MCF 10A (cell line): ENCODE data around the gene RRP7A. TPM values are rescaled to one million over a fixed set of nuclear protein-coding genes. Genes with fewer than 3 reads are reported as not detected.

ENCODE experiments used
- BruUV-seq: library from RNA; stranded (reverse); fragments of 400-500 nt; replicated peaks from 2 replicates; lab custom pipeline; 2021; lab: Mats Ljungman, UMichigan
- CTCF ChIA-PET: fragments of 300-600 bp; sonication (Branson Sonifier 250); formaldehyde crosslinking; extraction: SDS; loops from one replicate; lab custom pipeline; 2021; ENCODE audit warnings: antibody characterized with exemption, inconsistent platforms; lab: Yijun Ruan, JAX
- POLR2A ChIA-PET: fragments of 300-600, 350-650 bp; sonication (Branson Sonifier 250); formaldehyde crosslinking; extraction: SDS; loops from one replicate; lab custom pipeline; 2020; ENCODE audit warnings: antibody characterized with exemption, inconsistent platforms; lab: Yijun Ruan, JAX
- DNase-seq: peaks from one replicate; pipeline ENCODE4 v3.0.0-alpha.2; 2018; ENCODE audit not compliant: unreplicated experiment
- H3K27ac Mint-ChIP-seq: one replicate; pipeline ENCODE4 v1.8.0; 2022; ENCODE audit warnings: mild to moderate bottlenecking, low read depth, mixed read lengths; ENCODE audit not compliant: unreplicated experiment
- H3K27me3 Mint-ChIP-seq: one replicate; pipeline ENCODE4 v1.8.0; 2022; ENCODE audit warnings: mixed read lengths; ENCODE audit not compliant: insufficient read depth, unreplicated experiment
- H3K36me3 Mint-ChIP-seq: one replicate; pipeline ENCODE4 v1.8.0; 2022; ENCODE audit warnings: mild to moderate bottlenecking, moderate library complexity, mixed read lengths; ENCODE audit not compliant: insufficient read depth, unreplicated experiment
- H3K4me1 Mint-ChIP-seq: one replicate; pipeline ENCODE4 v1.8.0; 2022; ENCODE audit warnings: mixed read lengths; ENCODE audit not compliant: insufficient read depth, unreplicated experiment
- H3K4me3 Mint-ChIP-seq: one replicate; pipeline ENCODE4 v1.8.0; 2022; ENCODE audit warnings: mild to moderate bottlenecking, moderate library complexity, mixed read lengths; ENCODE audit not compliant: unreplicated experiment
- H3K9me3 Mint-ChIP-seq: one replicate; pipeline ENCODE4 v1.8.0; 2022; ENCODE audit warnings: mixed read lengths; ENCODE audit not compliant: unreplicated experiment
- intact Hi-C: fragments of 100-400 bp; cut with micrococcal nuclease; formaldehyde crosslinking; loops from 2 replicates; pipeline ENCODE4 v1.14.1; 2022
- total RNA-seq: library from RNA; stranded (reverse); gene quantifications from 2 replicates; pipeline ENCODE4 v1.2.3, GENCODE V29; 2022
- TF ChIP-seq, protein P1 (sequence below): fragments of 200-600 bp; IDR thresholded peaks from one replicate; pipeline ENCODE4 v1.8.0; 2022; ENCODE audit warnings: antibody characterized with exemption, mild to moderate bottlenecking; ENCODE audit not compliant: unreplicated experiment

RRP7A gene
- total RNA-seq, 1 experiment from 2014 or later = 59.4 TPM

DNA sequence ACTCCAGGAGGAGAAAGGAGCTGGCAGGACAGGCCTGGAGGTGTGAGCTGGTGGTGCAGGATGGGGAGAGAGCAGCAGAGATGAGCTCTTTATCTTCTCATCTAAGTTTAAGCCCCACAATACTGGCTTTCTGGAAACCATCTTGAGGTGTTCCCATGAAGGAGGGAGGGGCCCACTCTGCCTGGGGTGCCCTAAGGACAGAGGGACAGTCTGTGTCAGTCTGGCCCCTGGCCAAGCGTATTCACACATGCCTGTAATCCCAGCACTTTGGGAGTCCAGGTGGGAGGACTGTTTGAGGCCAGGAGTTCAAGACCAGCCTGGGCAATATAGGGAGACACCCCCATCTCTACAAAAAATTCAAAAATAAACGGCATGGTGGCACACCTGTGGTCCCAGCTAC lies 43.1 kb upstream of the RRP7A start:
- Mint-ChIP-seq H3K27ac (no peak overlapping the region), H3K4me1 (no peaks in the 10 kb centered on the region), H3K9me3 (no peaks in the 10 kb centered on the region), H3K27me3 (no peaks in the 10 kb centered on the region), H3K36me3 (peaks cover 6% of the 10 kb centered on the region), H3K4me3 (no peak overlapping the region)
- BruUV-seq = no TSS peak
- TF ChIP-seq, protein P1, sequence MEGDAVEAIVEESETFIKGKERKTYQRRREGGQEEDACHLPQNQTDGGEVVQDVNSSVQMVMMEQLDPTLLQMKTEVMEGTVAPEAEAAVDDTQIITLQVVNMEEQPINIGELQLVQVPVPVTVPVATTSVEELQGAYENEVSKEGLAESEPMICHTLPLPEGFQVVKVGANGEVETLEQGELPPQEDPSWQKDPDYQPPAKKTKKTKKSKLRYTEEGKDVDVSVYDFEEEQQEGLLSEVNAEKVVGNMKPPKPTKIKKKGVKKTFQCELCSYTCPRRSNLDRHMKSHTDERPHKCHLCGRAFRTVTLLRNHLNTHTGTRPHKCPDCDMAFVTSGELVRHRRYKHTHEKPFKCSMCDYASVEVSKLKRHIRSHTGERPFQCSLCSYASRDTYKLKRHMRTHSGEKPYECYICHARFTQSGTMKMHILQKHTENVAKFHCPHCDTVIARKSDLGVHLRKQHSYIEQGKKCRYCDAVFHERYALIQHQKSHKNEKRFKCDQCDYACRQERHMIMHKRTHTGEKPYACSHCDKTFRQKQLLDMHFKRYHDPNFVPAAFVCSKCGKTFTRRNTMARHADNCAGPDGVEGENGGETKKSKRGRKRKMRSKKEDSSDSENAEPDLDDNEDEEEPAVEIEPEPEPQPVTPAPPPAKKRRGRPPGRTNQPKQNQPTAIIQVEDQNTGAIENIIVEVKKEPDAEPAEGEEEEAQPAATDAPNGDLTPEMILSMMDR = no peak
- POLR2A ChIA-PET = interaction anchor here (1.5 kb wide), 1 partner anchor 52 kb away, joined by 3 read pairs; the partner anchor contains the start of gene POLDIP3
- CTCF ChIA-PET = interaction anchor here (0.6 kb wide), 1 partner anchor 619 kb away, joined by 4 read pairs; no protein-coding TSS in a partner anchor
- DNase-seq = no peak
- intact Hi-C loops = no loop called here

DNA sequence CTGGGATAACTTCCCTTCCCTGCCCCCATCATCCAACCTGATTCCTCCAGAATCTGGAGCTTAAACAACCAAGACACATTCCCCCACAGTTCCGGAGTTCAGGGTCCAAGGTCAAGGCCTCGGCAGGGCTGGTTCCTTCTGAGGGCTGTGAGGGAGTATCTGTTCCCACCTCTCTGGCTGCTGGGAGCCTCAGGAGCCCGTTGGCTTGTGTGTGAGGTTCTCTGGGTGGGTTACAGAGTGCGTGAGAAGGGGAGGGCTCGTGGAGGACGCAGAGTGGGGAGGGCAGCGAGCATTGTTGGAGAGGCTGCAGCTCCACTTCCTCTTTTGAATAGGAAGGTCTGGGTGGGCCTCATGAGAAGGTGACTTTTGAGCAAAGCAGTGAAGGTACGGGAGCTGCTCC lies 42.7 kb upstream of the RRP7A start:
- H3K4me3 Mint-ChIP-seq = no peak overlapping the region
- CTCF ChIA-PET = interaction anchor here (0.5 to 0.6 kb wide), 2 partner anchors 30 to 619 kb away, joined by 3 to 4 read pairs; no protein-coding TSS in a partner anchor

DNA sequence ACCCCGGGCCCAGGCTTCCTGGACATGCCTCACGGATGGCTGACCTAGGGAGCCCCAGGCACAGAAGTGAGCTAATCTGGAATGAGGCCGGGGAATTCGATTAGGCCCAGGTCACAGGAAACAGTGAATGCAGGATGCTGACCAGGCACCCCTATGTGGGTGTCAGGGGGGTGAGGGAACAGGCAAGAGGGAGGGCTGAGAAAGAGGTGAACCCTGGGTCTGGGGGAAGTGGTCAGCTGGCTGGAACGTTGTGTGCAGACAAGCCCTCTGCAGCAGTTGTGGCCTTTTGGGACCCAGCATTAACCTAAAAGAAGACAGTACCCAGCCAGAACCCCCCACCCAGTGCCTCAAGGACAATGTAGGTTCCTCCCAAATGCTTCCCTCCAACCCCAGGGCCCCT lies 42.3 kb upstream of the RRP7A start:
- intact Hi-C loops = no loop called here
- no peak for DNase-seq
- Mint-ChIP-seq H3K27ac (no peak overlapping the region), H3K9me3 (no peaks in the 10 kb centered on the region), H3K4me3 (no peak overlapping the region), H3K27me3 (no peaks in the 10 kb centered on the region), H3K36me3 (peaks cover 6% of the 10 kb centered on the region), H3K4me1 (no peaks in the 10 kb centered on the region)
- TF ChIP-seq, protein P1 = no peak
- BruUV-seq = no TSS peak
- CTCF ChIA-PET = interaction anchor here (0.5 kb wide), 1 partner anchor 30 kb away, joined by 3 read pairs; no protein-coding TSS in a partner anchor
- POLR2A ChIA-PET = interaction anchor here (1.2 kb wide), 1 partner anchor 11 kb away, joined by 3 read pairs; no protein-coding TSS in a partner anchor

More for the DNA sequence above, 42.7 kb upstream of the RRP7A start:
- Mint-ChIP-seq H3K27ac (no peak overlapping the region), H3K4me1 (no peaks in the 10 kb centered on the region), H3K36me3 (peaks cover 6% of the 10 kb centered on the region), H3K27me3 (no peaks in the 10 kb centered on the region), H3K9me3 (no peaks in the 10 kb centered on the region)
- intact Hi-C loops = no loop called here
- no TSS peak for BruUV-seq
- no peak for DNase-seq
- TF ChIP-seq, protein P1 = no peak
- POLR2A ChIA-PET = interaction anchor here (1.5 kb wide), 1 partner anchor 52 kb away, joined by 3 read pairs; the partner anchor contains the start of gene POLDIP3

DNA sequence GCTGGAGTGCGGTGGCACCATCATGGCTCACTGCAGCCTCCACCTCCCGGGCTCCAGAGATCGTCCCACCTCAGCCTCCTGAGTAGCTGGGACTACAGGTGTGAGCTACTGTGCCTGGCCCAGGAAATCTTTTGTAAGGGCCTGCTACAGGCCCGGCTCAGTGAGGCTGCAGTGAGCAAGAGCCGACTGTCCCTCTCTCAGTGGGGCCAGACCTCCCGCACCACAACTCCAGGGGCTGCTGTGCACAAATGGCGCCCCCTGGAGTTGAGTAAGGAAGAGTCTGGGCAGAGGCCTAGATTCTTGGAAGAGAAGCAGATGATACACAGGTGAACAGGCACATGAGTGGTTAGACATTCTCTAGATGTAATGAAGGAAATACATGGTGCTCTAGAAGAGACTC lies 41.2 kb upstream of the RRP7A start:
- TF ChIP-seq, protein P1 = peak; percentile 32
- no peak overlapping the region for H3K27ac Mint-ChIP-seq
- H3K4me3 Mint-ChIP-seq = no peak overlapping the region
- BruUV-seq = no TSS peak
- ChIA-PET POLR2A (interaction anchor here (0.6 to 1.2 kb wide), 3 partner anchors 10 to 45 kb away, joined by 3 to 4 read pairs (median 3); no protein-coding TSS in a partner anchor), CTCF (interaction anchor here (0.6 to 1.2 kb wide), 4 partner anchors 9 to 257 kb away, joined by 3 to 4 read pairs (median 4); no protein-coding TSS in a partner anchor)
- peak; percentile 31 for DNase-seq
- intact Hi-C loops = no loop called here
- H3K27me3 Mint-ChIP-seq = no peaks in the 10 kb centered on the region
- H3K9me3 Mint-ChIP-seq = no peaks in the 10 kb centered on the region
- H3K36me3 Mint-ChIP-seq = peaks cover 3% of the 10 kb centered on the region
- no peaks in the 10 kb centered on the region for H3K4me1 Mint-ChIP-seq
